ENCODE data around the gene MTHFD2L. TPM values are rescaled to one million over a fixed set of nuclear protein-coding genes. Genes with fewer than 3 reads are reported as not detected.

Gene MTHFD2L
- total and polyA plus RNA-seq, 2 of the 8 experiments (the other 6 are each of a cell fraction or from before 2014, with no cell fraction given) = 5.4 to 15.0 TPM

GRCh38 chr4:74328501-74328900, 170.6 kb downstream of the MTHFD2L start (continued):
- no peak for TF ChIP-seq MAFK (IDR thresholded peaks at IDR 0.05; ENCODE audit: low read depth, low read length)
- TF ChIP-seq RNF2 (IDR thresholded peaks at IDR 0.05; ENCODE audit: borderline replicate concordance, low read depth, low read length, missing control alignments, poor library complexity, severe bottlenecking) = no peak

Data from H1 (cell line).